HepG2 (cell line): Measurements from ENCODE around the gene TPM2. TPM values are rescaled to one million over a fixed set of nuclear protein-coding genes. Genes with fewer than 3 reads are reported as not detected.

Source experiments
- ATF7 ChIP-seq, 2 experiments: fragments of 450-650 bp in 1 of 2; sonication (generic) in 1 of 2; formaldehyde crosslinking in 1 of 2; IDR thresholded peaks; 2 replicates each; pipeline versions ENCODE4 v1.4.0 to v1.6.1; 2016 to 2020; ENCODE audit warnings: antibody characterized with exemption in 1 of 2, mild to moderate bottlenecking in 1 of 2, missing genetic modification reagents in 1 of 2
- ZNF687 ChIP-seq: sonication (generic); formaldehyde crosslinking; IDR thresholded peaks from 2 replicates; pipeline ENCODE4 v1.5.1; 2020; ENCODE audit warnings: mild to moderate bottlenecking, missing genetic modification reagents, moderate library complexity
- polyA plus RNA-seq, 8 experiments: library from polyadenylated mRNA; depleted of rRNA in 3 of 8; stranded (reverse) in 7 of 8; unstranded in 1 of 8; fragments of >200 nt; fragmentation: Illumina TruSeq in 4 of 8; extraction: Trizol in 4 of 8; gene quantifications; 2 replicates each; pipeline versions ENCODE4 v1.2.1 to v1.2.3, GENCODE V29; 2011 to 2016; ENCODE audit warnings: low read depth in 4 of 8, missing spikeins in 1 of 8, mixed read lengths in 1 of 8; ENCODE audit not compliant: insufficient read depth in 1 of 8
- total RNA-seq, 5 experiments: library from RNA; depleted of rRNA; stranded (reverse); fragments of >200 nt; fragmentation: Illumina TruSeq; extraction: Trizol; gene quantifications; 2 replicates each; pipeline ENCODE4 v1.2.3, GENCODE V29; 2016; ENCODE audit warnings: low read depth in 1 of 5
- TF ChIP-seq, protein P1 (sequence below): fragments of 450-650 bp; IDR thresholded peaks from 2 replicates; pipeline ENCODE4 v1.6.1; 2017; ENCODE audit warnings: mild to moderate bottlenecking

TPM2 gene
- total and polyA plus RNA-seq, 2 of the 13 experiments (the other 11 are each of a cell fraction or from before 2014, with no cell fraction given), result 3.1 to 10.7 TPM

DNA sequence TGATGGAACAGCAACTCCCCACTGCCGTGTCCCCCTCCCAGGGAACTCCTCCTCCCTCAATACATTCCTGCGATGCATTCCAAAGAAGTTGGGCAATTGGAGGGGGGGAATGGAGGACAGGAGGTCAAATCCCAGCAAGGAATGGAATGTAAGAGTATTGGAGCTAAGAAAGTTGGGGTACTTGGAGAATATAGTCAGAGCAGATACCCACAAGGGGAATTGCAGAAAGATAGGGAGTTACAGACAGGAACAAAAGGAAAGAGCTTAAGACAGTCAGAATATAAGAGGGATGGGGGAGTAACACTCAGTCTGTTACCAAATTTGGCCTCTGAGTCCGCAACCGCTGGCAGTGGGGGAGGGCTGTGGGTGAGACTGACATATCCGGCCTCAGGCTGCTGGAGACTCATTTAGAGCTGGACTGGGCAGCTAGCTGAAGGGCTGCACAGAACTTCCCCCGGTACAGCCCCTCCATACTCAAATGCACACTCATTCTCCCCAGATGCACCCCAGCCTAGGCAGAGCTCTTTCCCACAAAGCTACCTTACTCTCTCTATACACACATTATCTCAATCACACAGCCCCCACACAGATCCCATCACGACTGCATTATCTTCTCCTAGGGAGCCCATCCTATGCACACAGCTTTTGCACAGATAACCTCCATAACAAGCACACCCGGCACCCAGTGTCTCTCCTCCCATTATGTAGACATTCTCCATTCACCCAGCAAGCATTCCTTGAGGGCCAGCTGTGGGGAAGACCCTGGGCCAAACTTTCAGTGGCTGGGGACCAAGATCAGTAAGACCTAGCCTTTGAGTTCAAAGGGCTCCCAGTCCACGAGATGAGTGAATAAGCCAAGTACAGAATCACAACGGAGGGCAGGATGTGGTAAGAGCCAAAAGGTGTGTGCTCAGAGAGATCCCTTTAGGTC, 38.6 kb upstream of the TPM2 start (continued):
- TF ChIP-seq, protein P1, sequence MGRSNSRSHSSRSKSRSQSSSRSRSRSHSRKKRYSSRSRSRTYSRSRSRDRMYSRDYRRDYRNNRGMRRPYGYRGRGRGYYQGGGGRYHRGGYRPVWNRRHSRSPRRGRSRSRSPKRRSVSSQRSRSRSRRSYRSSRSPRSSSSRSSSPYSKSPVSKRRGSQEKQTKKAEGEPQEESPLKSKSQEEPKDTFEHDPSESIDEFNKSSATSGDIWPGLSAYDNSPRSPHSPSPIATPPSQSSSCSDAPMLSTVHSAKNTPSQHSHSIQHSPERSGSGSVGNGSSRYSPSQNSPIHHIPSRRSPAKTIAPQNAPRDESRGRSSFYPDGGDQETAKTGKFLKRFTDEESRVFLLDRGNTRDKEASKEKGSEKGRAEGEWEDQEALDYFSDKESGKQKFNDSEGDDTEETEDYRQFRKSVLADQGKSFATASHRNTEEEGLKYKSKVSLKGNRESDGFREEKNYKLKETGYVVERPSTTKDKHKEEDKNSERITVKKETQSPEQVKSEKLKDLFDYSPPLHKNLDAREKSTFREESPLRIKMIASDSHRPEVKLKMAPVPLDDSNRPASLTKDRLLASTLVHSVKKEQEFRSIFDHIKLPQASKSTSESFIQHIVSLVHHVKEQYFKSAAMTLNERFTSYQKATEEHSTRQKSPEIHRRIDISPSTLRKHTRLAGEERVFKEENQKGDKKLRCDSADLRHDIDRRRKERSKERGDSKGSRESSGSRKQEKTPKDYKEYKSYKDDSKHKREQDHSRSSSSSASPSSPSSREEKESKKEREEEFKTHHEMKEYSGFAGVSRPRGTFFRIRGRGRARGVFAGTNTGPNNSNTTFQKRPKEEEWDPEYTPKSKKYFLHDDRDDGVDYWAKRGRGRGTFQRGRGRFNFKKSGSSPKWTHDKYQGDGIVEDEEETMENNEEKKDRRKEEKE, result no peak
- TF ChIP-seq ATF7 (IDR thresholded peaks at IDR 0.05) (no peak), ATF7 (CRISPR knock-in tag; IDR thresholded peaks at IDR 0.05) (no peak), ZNF687 (0 out of 2 replicates have a peak, but pooled peaks have one; percentile 15)
